Activated naive CD4-positive, alpha-beta T cell treated with anti-CD3 and anti-CD28 coated beads, Interleukin-2, amount 10 ng/mL, durations not matched to agents 7 days and 5 days (primary cell): ENCODE results near the gene AUNIP.
"Not testable (repeated sequence)": the region's sequence is repeated elsewhere in the genome, so short reads cannot be mapped to it uniquely, and the experiment has no call there.

Experiments
- CTCF ChIA-PET: fragments of 350-600 bp; sonication (Branson Sonifier 250); formaldehyde crosslinking; loops from one replicate; lab custom pipeline; 2021; ENCODE audit warnings: antibody characterized with exemption; lab: Charles Lee
- DNase-seq: peaks from one replicate; pipeline ENCODE4 v3.0.0-alpha.2; 2020
- H3K27ac Mint-ChIP-seq: one replicate; pipeline ENCODE4 v1.8.0; 2021; ENCODE audit warnings: mild to moderate bottlenecking, moderate library complexity, mixed read lengths
- H3K27me3 Mint-ChIP-seq: one replicate; pipeline ENCODE4 v1.8.0; 2021; ENCODE audit warnings: mild to moderate bottlenecking, mixed read lengths
- H3K36me3 Mint-ChIP-seq: one replicate; pipeline ENCODE4 v1.8.0; 2021; ENCODE audit warnings: mixed read lengths
- H3K4me1 Mint-ChIP-seq: one replicate; pipeline ENCODE4 v1.8.0; 2021; ENCODE audit warnings: mixed read lengths
- H3K4me3 Mint-ChIP-seq: one replicate; pipeline ENCODE4 v1.8.0; 2021; ENCODE audit warnings: mild to moderate bottlenecking, moderate library complexity, mixed read lengths
- H3K9me3 Mint-ChIP-seq: one replicate; pipeline ENCODE4 v1.8.0; 2021; ENCODE audit warnings: mixed read lengths

AUNIP gene

DNA sequence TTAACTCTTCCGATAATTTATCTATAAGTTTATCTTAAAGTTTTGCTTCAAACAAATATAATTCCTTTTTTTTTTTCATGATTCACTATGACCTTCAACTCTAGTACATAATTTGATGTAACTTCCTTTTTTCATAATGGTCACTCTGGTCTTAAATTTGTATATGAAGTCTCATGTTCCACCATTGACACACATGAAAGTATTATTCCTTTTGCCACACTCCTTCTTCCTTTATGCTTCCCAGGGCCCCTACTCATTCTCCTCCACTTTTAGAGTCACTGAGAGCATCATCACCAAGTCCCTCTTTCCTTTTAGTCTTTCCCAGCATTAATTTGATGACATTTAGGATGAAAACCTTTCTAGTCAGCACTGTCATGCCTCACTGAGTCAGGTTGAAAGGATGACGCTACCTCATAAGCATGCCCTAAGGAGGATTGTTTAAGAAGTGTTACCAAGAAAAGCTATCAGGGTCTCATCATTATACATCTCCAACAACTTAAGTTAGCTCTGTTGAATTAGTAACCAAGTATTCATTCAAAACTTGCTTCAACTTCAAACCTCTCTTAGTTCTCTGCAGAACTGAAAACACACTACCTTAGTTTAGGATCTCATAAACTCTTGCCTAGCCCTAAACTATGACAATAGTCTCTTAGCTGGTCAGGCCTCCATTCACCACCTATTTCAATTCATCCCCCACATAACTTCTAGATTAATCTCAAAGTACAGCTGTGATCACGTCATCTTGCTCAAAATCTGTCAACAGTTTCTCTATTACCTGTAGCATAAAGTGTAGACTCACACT is 14.5 kb downstream of the AUNIP start:
- CTCF ChIA-PET, result interaction anchor here (0.6 to 1.2 kb wide), 4 partner anchors 8 to 626 kb away, joined by 3 to 5 read pairs (median 3); no protein-coding TSS in a partner anchor
- no peak overlapping the region for H3K27ac Mint-ChIP-seq
- H3K9me3 Mint-ChIP-seq, result no peaks in the 10 kb centered on the region
- no peaks in the 10 kb centered on the region for H3K4me1 Mint-ChIP-seq
- no peaks in the 10 kb centered on the region for H3K27me3 Mint-ChIP-seq
- no peaks in the 10 kb centered on the region for H3K36me3 Mint-ChIP-seq
- H3K4me3 Mint-ChIP-seq, result no peak overlapping the region
- DNase-seq, result no peak

DNA sequence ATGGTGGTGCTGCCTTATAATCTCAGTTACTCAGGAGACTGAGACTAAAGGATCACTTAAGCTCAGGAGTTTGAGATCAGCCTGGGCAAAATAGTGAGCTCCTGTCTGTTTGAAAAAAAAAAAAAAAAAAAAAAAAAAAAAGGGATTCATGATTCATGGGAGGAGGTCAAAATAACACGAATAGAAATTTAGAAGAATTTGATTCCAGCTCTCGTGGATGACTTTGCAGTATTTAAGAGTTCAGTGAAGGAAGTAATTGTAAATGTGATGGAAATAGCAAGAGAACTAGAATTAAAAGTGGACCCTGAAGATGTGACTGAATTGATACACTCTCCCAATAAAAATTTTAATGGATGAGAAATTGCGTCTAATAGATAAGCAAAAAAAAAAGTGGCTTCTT is 15.8 kb downstream of the AUNIP start:
- no peak overlapping the region for H3K4me3 Mint-ChIP-seq
- CTCF ChIA-PET, result no interaction called here
- no peaks in the 10 kb centered on the region for H3K4me1 Mint-ChIP-seq
- H3K9me3 Mint-ChIP-seq, result no peaks in the 10 kb centered on the region
- no peak for DNase-seq
- no peaks in the 10 kb centered on the region for H3K27me3 Mint-ChIP-seq
- no peak overlapping the region for H3K27ac Mint-ChIP-seq
- H3K36me3 Mint-ChIP-seq, result peaks cover under 1% of the 10 kb centered on the region

DNA sequence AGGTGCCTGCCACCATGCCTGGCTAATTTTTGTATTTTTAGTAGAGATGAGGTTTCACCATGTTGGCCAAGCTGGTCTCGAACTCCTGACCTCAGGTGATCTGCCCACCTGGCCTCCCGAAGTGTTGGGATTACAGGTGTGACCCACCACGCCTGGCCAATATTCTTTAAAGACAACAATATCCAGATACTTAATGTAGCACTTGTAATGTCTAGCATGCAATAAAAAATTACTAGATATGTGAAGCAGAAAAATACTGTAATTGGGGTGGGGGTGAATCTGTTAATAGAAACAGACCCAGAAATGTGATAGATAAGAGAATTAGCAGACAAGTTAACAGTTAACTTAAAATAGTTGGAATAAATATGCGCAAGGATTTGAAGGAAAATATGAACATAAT is 19.4 kb downstream of the AUNIP start:
- H3K27ac Mint-ChIP-seq, CTCF ChIA-PET, H3K27me3 Mint-ChIP-seq, H3K4me1 Mint-ChIP-seq, H3K4me3 Mint-ChIP-seq, DNase-seq, H3K9me3 Mint-ChIP-seq: not testable (repeated sequence)
- H3K36me3 Mint-ChIP-seq, result peaks cover 15% of the 10 kb centered on the region

DNA sequence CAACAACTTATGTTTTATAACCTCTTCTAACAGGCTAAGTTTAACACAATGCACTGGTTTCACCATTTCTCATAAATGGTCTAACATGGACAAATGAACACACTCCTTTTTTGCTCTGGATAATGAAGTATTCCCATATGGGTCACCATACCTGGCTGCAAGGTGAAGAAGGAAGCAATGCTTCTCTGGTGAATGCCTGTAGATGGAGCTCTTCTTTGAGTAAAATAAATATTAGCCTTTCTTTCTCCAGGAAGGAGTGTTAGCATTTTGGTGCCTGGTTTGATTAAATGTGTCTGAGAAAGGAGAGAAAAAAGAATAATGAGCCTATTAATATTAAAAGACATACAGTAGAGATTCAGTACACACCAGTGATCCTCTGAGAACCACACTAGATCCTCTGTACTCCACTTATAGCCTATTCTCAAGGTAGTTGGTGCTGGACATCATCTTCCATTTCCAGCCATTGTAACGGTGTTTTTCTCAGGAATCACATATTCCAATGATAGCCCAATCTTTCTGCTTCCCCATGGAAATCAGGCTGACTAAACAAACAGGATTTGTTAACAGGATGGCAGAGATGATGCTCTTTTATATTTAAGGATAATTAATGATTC is 21.9 kb downstream of the AUNIP start:
- DNase-seq, result no peak
- peaks cover under 1% of the 10 kb centered on the region for H3K4me1 Mint-ChIP-seq
- H3K36me3 Mint-ChIP-seq, result peaks cover 25% of the 10 kb centered on the region
- H3K4me3 Mint-ChIP-seq, result no peak overlapping the region
- H3K27ac Mint-ChIP-seq, result no peak overlapping the region
- H3K9me3 Mint-ChIP-seq, result no peaks in the 10 kb centered on the region
- CTCF ChIA-PET, result interaction anchor here (0.8 to 1.2 kb wide), 3 partner anchors 8 to 89 kb away, joined by 3 to 5 read pairs (median 3); no protein-coding TSS in a partner anchor
- H3K27me3 Mint-ChIP-seq, result no peaks in the 10 kb centered on the region

DNA sequence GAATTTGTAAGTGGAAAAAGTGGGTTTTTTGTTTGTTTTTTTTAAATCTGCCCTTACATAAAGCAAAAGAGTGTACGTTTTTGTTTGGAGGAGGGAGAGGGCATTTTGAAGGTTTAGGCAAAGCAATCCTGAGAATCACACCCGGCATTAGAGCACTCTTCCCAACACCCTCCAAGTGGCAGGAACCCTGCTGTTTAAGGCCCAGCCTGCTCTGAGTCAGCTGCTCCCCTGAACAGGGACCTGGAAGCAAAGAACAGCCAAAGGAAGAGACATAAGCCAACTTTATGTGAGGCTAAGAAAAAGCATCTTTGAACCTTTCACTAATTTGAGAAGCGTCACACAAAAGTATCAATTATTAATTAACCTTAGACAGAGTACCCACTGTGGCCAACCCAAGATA is 22.6 kb downstream of the AUNIP start:
- CTCF ChIA-PET, result interaction anchor here (0.8 to 1.2 kb wide), 3 partner anchors 9 to 90 kb away, joined by 3 to 5 read pairs (median 3); no protein-coding TSS in a partner anchor
- no peak for DNase-seq
- no peak overlapping the region for H3K4me3 Mint-ChIP-seq
- no peak overlapping the region for H3K27ac Mint-ChIP-seq
- H3K36me3 Mint-ChIP-seq, result peaks cover 28% of the 10 kb centered on the region
- H3K27me3 Mint-ChIP-seq, result no peaks in the 10 kb centered on the region
- H3K4me1 Mint-ChIP-seq, result peaks cover 8% of the 10 kb centered on the region
- H3K9me3 Mint-ChIP-seq, result no peaks in the 10 kb centered on the region

GRCh38 chr1:25834894-25835293 is 24.4 kb downstream of the AUNIP start:
- Mint-ChIP-seq H3K9me3 (no peaks in the 10 kb centered on the region), H3K27ac (no peak overlapping the region), H3K4me1 (peaks cover 12% of the 10 kb centered on the region), H3K4me3 (no peak overlapping the region), H3K36me3 (peaks cover 44% of the 10 kb centered on the region), H3K27me3 (no peaks in the 10 kb centered on the region)
- DNase-seq, result no peak
- CTCF ChIA-PET, result interaction anchor here (1.3 kb wide), 1 partner anchor 61 kb away, joined by 3 read pairs; no protein-coding TSS in a partner anchor

DNA sequence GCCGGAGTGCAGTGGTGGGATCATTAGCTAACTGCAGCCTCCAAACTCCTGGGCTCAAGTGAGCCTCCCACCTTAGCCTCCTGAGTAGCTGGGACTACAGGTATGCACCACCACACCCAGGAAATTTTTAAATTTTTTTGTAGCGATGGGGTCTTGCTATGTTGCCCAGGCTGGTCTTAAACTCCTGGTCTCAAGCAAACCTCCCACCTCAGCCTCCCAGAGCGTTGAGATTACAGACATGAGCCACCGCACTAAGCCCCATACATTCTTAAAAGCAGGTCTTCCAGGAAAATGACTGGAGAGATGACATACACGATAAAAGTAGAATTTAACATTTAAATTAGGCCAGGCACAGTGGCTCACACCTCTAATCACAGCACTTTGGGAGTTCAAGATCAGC is 26.1 kb downstream of the AUNIP start:
- DNase-seq, result no peak
- Mint-ChIP-seq H3K9me3 (no peaks in the 10 kb centered on the region), H3K27ac (peak overlapping the region; percentile 45), H3K27me3 (no peaks in the 10 kb centered on the region), H3K36me3 (peaks cover 53% of the 10 kb centered on the region), H3K4me3 (no peak overlapping the region), H3K4me1 (peaks cover 12% of the 10 kb centered on the region)
- CTCF ChIA-PET, result interaction anchor here (1.2 kb wide), 1 partner anchor 9 kb away, joined by 3 read pairs; no protein-coding TSS in a partner anchor

GRCh38 chr1:25832336-25833037 is 26.8 kb downstream of the AUNIP start:
- H3K9me3 Mint-ChIP-seq, result no peaks in the 10 kb centered on the region
- H3K27ac Mint-ChIP-seq, result no peak overlapping the region
- no peak overlapping the region for H3K4me3 Mint-ChIP-seq
- CTCF ChIA-PET, result interaction anchor here (1.0 to 1.3 kb wide), 3 partner anchors 10 to 165 kb away, joined by 3 to 4 read pairs (median 3); no protein-coding TSS in a partner anchor
- no peaks in the 10 kb centered on the region for H3K27me3 Mint-ChIP-seq
- H3K4me1 Mint-ChIP-seq, result peaks cover 12% of the 10 kb centered on the region
- peaks cover 57% of the 10 kb centered on the region for H3K36me3 Mint-ChIP-seq
- DNase-seq, result no peak

DNA sequence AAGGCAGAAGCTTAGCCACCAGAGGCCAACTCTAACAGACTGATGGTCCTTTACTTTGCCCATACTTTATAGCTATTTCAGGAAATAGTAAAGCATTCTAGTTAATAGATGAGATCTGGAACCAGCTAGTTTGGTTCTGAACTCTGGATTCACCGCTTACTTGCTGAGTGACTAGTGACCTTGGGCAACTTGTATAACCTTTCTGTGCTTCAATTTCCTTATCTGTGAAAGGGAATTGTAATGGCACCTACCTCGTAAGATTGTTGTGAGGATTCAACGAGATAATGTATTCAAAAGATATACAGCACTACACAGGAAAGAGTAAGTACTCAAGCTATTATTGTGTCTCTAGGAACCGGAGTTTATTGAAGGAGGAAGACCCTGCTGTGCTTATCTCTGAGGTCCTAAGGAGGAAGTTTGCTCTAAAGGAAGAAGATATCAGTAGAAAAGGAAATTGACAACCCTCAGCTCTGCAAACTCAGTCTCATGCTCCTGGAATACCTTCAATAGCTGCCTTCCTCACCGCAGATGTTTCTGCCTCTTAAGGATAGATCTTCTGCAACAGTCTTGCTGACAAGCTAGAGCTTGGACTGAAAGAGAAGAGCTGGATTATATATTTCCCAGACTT is 27.6 kb downstream of the AUNIP start:
- peaks cover 12% of the 10 kb centered on the region for H3K4me1 Mint-ChIP-seq

GRCh38 chr1:25829046-25829445 is 30.2 kb downstream of the AUNIP start:
- H3K27me3 Mint-ChIP-seq, result no peaks in the 10 kb centered on the region
- peaks cover 12% of the 10 kb centered on the region for H3K4me1 Mint-ChIP-seq
- no peak overlapping the region for H3K4me3 Mint-ChIP-seq
- CTCF ChIA-PET, result no interaction called here
- no peaks in the 10 kb centered on the region for H3K9me3 Mint-ChIP-seq
- no peak for DNase-seq
- H3K36me3 Mint-ChIP-seq, result peaks cover 51% of the 10 kb centered on the region
- H3K27ac Mint-ChIP-seq, result no peak overlapping the region

More for the DNA sequence above, 27.6 kb downstream of the AUNIP start:
- H3K36me3 Mint-ChIP-seq, result peaks cover 58% of the 10 kb centered on the region
- DNase-seq, result no peak
- H3K9me3 Mint-ChIP-seq, result no peaks in the 10 kb centered on the region
- no peaks in the 10 kb centered on the region for H3K27me3 Mint-ChIP-seq
- peak overlapping the region; percentile 4 for H3K27ac Mint-ChIP-seq
- CTCF ChIA-PET, result interaction anchor here (1.0 to 1.3 kb wide), 2 partner anchors 11 to 165 kb away, joined by 3 to 4 read pairs; no protein-coding TSS in a partner anchor
- H3K4me3 Mint-ChIP-seq, result no peak overlapping the region

DNA sequence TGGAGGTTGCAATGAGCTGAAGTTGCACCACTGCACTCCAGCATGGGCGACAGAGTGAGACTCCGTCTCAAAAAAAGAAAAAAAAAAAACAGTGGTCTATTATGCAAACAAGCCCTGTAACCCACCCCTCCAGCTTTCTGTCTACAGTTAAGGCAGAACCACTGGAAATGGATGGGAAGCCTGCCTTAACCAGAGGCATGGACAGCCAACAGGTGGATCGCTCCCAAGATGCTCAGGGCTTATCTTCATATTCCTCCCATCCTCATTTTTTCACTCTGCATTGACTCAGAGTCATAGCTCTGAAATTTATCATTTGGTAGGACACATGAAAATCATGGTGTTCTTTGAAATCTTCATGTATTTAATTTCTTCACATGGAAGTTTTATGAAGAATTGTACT is 30.8 kb downstream of the AUNIP start:
- CTCF ChIA-PET, result no interaction called here
- H3K4me1 Mint-ChIP-seq, result peaks cover 13% of the 10 kb centered on the region
- no peak overlapping the region for H3K4me3 Mint-ChIP-seq
- no peaks in the 10 kb centered on the region for H3K27me3 Mint-ChIP-seq
- peaks cover 53% of the 10 kb centered on the region for H3K36me3 Mint-ChIP-seq
- no peaks in the 10 kb centered on the region for H3K9me3 Mint-ChIP-seq
- no peak for DNase-seq
- H3K27ac Mint-ChIP-seq, result no peak overlapping the region

GRCh38 chr1:25826571-25826970 is 32.7 kb downstream of the AUNIP start:
- no peak overlapping the region for H3K4me3 Mint-ChIP-seq
- H3K27ac Mint-ChIP-seq, result no peak overlapping the region
- no peak for DNase-seq
- peaks cover 12% of the 10 kb centered on the region for H3K4me1 Mint-ChIP-seq
- H3K9me3 Mint-ChIP-seq, result no peaks in the 10 kb centered on the region
- H3K36me3 Mint-ChIP-seq, result peaks cover 43% of the 10 kb centered on the region
- CTCF ChIA-PET, result no interaction called here
- H3K27me3 Mint-ChIP-seq, result no peaks in the 10 kb centered on the region

GRCh38 chr1:25825605-25826004 is 33.7 kb downstream of the AUNIP start:
- no peaks in the 10 kb centered on the region for H3K9me3 Mint-ChIP-seq
- H3K4me1 Mint-ChIP-seq, result peaks cover 19% of the 10 kb centered on the region
- no peak overlapping the region for H3K4me3 Mint-ChIP-seq
- CTCF ChIA-PET, result no interaction called here
- no peak overlapping the region for H3K27ac Mint-ChIP-seq
- H3K36me3 Mint-ChIP-seq, result peaks cover 39% of the 10 kb centered on the region
- no peaks in the 10 kb centered on the region for H3K27me3 Mint-ChIP-seq
- DNase-seq, result no peak
